OCI-LY1 (cell line): ENCODE measurements around the gene BTBD2.

Experiments used
- H2AFZ ChIP-seq: fragments of 200-600 bp; sonication (generic), shearing (Covaris generic); 2 replicates; pipeline ENCODE4 v1.6.0; 2014; ENCODE audit warnings: antibody characterized with exemption, mild to moderate bottlenecking, low read length
- H3F3A ChIP-seq: fragments of 200-600 bp; sonication (generic), shearing (Covaris generic); 2 replicates; pipeline ENCODE4 v1.6.0; 2014; ENCODE audit warnings: mild to moderate bottlenecking, antibody characterized with exemption, low read length, moderate library complexity; ENCODE audit not compliant: insufficient read depth
- H3K27ac ChIP-seq: fragments of 200-600 bp; sonication (generic); 2 replicates; pipeline ENCODE4 v1.5.1; 2014; ENCODE audit warnings: low read length, mixed run types, mild to moderate bottlenecking, low read depth; ENCODE audit not compliant: poor library complexity, severe bottlenecking
- H3K27me3 ChIP-seq: fragments of 200-600 bp; sonication (generic); 2 replicates; pipeline ENCODE4 v1.6.0; 2014; ENCODE audit warnings: antibody characterized with exemption, mild to moderate bottlenecking, low read length, moderate library complexity; ENCODE audit not compliant: insufficient read depth
- H3K36me3 ChIP-seq: fragments of 200-600 bp; sonication (generic); 2 replicates; pipeline ENCODE4 v1.6.1; 2014; ENCODE audit warnings: mild to moderate bottlenecking, antibody characterized with exemption, low read length, moderate library complexity, mixed read lengths; ENCODE audit not compliant: insufficient read depth
- H3K4me1 ChIP-seq: fragments of 200-600 bp; sonication (generic); 2 replicates; pipeline ENCODE4 v1.5.1; 2014; ENCODE audit warnings: mild to moderate bottlenecking, low read length, moderate library complexity; ENCODE audit not compliant: insufficient read depth, severe bottlenecking
- H3K4me2 ChIP-seq: fragments of 200-600 bp; sonication (generic), shearing (Covaris generic); 2 replicates; pipeline ENCODE4 v1.6.1; 2014; ENCODE audit warnings: low read length
- H3K4me3 ChIP-seq: fragments of 200-600 bp; sonication (generic); 2 replicates; pipeline ENCODE4 v1.5.1; 2014; ENCODE audit warnings: low read length, low read depth, mild to moderate bottlenecking, mixed read lengths; ENCODE audit not compliant: poor library complexity, severe bottlenecking
- H3K79me2 ChIP-seq: fragments of 200-600 bp; shearing (Covaris generic); 2 replicates; pipeline ENCODE4 v1.6.1; 2016; ENCODE audit warnings: mixed run types, low read length, mixed read lengths; ENCODE audit not compliant: insufficient read depth
- H3K9ac ChIP-seq: fragments of 200-600 bp; sonication (generic), shearing (Covaris generic); 2 replicates; pipeline ENCODE4 v1.6.1; 2014; ENCODE audit warnings: mild to moderate bottlenecking, low read length, mixed read lengths
- H3K9me2 ChIP-seq: fragments of 200-600 bp; sonication (generic), shearing (Covaris generic); 2 replicates; pipeline ENCODE4 v1.6.1; 2014; ENCODE audit warnings: low read depth, mild to moderate bottlenecking, low read length, mixed read lengths
- H3K9me3 ChIP-seq: fragments of 200-600 bp; shearing (Covaris generic); 2 replicates; pipeline ENCODE4 v1.6.1; 2014; ENCODE audit warnings: low read length, mixed read lengths
- H4K20me1 ChIP-seq: fragments of 200-600 bp; sonication (generic), shearing (Covaris generic); 2 replicates; pipeline ENCODE4 v1.6.0; 2016; ENCODE audit warnings: mild to moderate bottlenecking, low read length; ENCODE audit not compliant: insufficient read depth
- CTCF ChIP-seq: fragments of 200-600 bp; sonication (generic), shearing (Covaris generic); IDR thresholded peaks from 2 replicates; pipeline ENCODE4 v1.5.1; 2017; ENCODE audit warnings: mild to moderate bottlenecking, antibody characterized with exemption, low read length, moderate library complexity, mixed read lengths
- EZH2 ChIP-seq: fragments of 200-600 bp; sonication (generic), shearing (Covaris generic); IDR thresholded peaks from 2 replicates; pipeline ENCODE4 v1.8.0; 2017; ENCODE audit warnings: borderline replicate concordance, mixed run types, mild to moderate bottlenecking, antibody characterized with exemption, low read length, moderate library complexity, mixed read lengths

Gene BTBD2

GRCh38 chr19:1969176-1970002, 46.1 kb downstream of the BTBD2 start:
- Histone ChIP-seq H3K79me2 (0 out of 2 replicates have a peak, but pooled peaks cover 3% of the 10 kb centered on the region), H3K36me3 (peaks cover 23% of the 10 kb centered on the region)

GRCh38 chr19:1968279-1969175, 47.0 kb downstream of the BTBD2 start:
- no peak overlapping the region for H3K4me2 ChIP-seq
- no peaks in the 10 kb centered on the region for H3K9me3 ChIP-seq
- H3K27me3 ChIP-seq = no peaks in the 10 kb centered on the region
- no peak overlapping the region for H3K4me3 ChIP-seq
- no peak overlapping the region for H2AFZ ChIP-seq
- no peaks in the 10 kb centered on the region for H3K4me1 ChIP-seq
- no peaks in the 10 kb centered on the region for H3K9me2 ChIP-seq
- no peaks in the 10 kb centered on the region for H3F3A ChIP-seq
- H3K27ac ChIP-seq = no peak overlapping the region
- 0 out of 2 replicates have a peak, but pooled peaks cover 3% of the 10 kb centered on the region for H3K79me2 ChIP-seq
- H3K9ac ChIP-seq = no peak overlapping the region
- H4K20me1 ChIP-seq = no peaks in the 10 kb centered on the region
- H3K36me3 ChIP-seq = peaks cover 23% of the 10 kb centered on the region
- TF ChIP-seq EZH2 (no peak), CTCF (no peak)

More at GRCh38 chr19:1969176-1970002, 46.1 kb downstream of the BTBD2 start:
- Histone ChIP-seq H3K9ac (no peak overlapping the region), H3K27ac (no peak overlapping the region), H3F3A (no peaks in the 10 kb centered on the region), H3K4me1 (no peaks in the 10 kb centered on the region), H3K4me3 (no peak overlapping the region), H2AFZ (no peak overlapping the region), H4K20me1 (no peaks in the 10 kb centered on the region), H3K9me2 (no peaks in the 10 kb centered on the region), H3K27me3 (no peaks in the 10 kb centered on the region), H3K9me3 (no peaks in the 10 kb centered on the region), H3K4me2 (no peak overlapping the region)
- TF ChIP-seq EZH2 = no peak
- TF ChIP-seq CTCF = no peak

- no peak overlapping the region for H3K27ac ChIP-seq
- H3K27me3 ChIP-seq = no peaks in the 10 kb centered on the region
- H4K20me1 ChIP-seq = no peaks in the 10 kb centered on the region
- no peaks in the 10 kb centered on the region for H3F3A ChIP-seq
- no peaks in the 10 kb centered on the region for H3K9me3 ChIP-seq
- H3K4me1 ChIP-seq = no peaks in the 10 kb centered on the region
- TF ChIP-seq EZH2 (no peak), CTCF (no peak)
- no peak overlapping the region for H3K4me2 ChIP-seq
- H3K4me3 ChIP-seq = no peak overlapping the region
- no peaks in the 10 kb centered on the region for H3K9me2 ChIP-seq
- H2AFZ ChIP-seq = no peak overlapping the region
- H3K36me3 ChIP-seq = peaks cover 31% of the 10 kb centered on the region
- H3K9ac ChIP-seq = no peak overlapping the region
- 0 out of 2 replicates have a peak, but pooled peaks cover under 1% of the 10 kb centered on the region for H3K79me2 ChIP-seq
Measured at GRCh38 chr19:1967087-1967608, 48.4 kb downstream of the BTBD2 start.
